Left lung (tissue), 10 donors: ENCODE results near the gene TP53I13. TPM values are rescaled to one million over a fixed set of nuclear protein-coding genes. Genes with fewer than 3 reads are reported as not detected.

Source experiments
- ATAC-seq: fragments of 200-7000 bp; cut with Tn5 transposase; one replicate; pipeline ENCODE4 v1.9.1; 2020; ENCODE audit warnings: moderate library complexity
- DNase-seq, 4 donors: peaks; one replicate each; pipeline ENCODE4 v3.0.0-alpha.2; 2013 to 2020
- H3K27ac ChIP-seq, 2 donors: fragments of 200-600 bp; sonication (generic) in 1 of 2; one replicate each; pipeline versions ENCODE4 v1.5.0 to v1.8.0; 2020 to 2021
- H3K27me3 ChIP-seq, 2 donors: fragments of 200-600 bp; sonication (generic) in 1 of 2; one replicate each; pipeline versions ENCODE4 v1.5.0 to v1.8.0; 2020 to 2021
- H3K36me3 ChIP-seq, 2 donors: fragments of 200-600 bp; sonication (generic) in 1 of 2; one replicate each; pipeline versions ENCODE4 v1.5.0 to v1.8.0; 2020 to 2021
- H3K4me1 ChIP-seq, 2 donors: fragments of 200-600 bp; one replicate each; pipeline ENCODE4 v1.8.0; 2021
- H3K4me3 ChIP-seq, 2 donors: fragments of 200-600 bp; sonication (generic) in 1 of 2; one replicate each; pipeline versions ENCODE4 v1.5.0 to v1.8.0; 2020 to 2021; ENCODE audit warnings: mild to moderate bottlenecking in 1 of 2
- H3K9me3 ChIP-seq, 2 donors: fragments of 200-600 bp; sonication (generic) in 1 of 2; one replicate each; pipeline versions ENCODE4 v1.5.0 to v1.8.0; 2020 to 2021
- intact Hi-C, 2 donors: fragments of 100-400 bp; cut with DNase I; formaldehyde crosslinking; loops; one replicate each; pipeline versions ENCODE4 v1.11.2 to v1.14.2; 2022
- polyA plus RNA-seq, 6 donors: library from polyadenylated mRNA; unstranded; fragments of 120-200 nt; gene quantifications; one replicate each; pipeline ENCODE4 v1.2.1, GENCODE V29; 2013; ENCODE audit not compliant: insufficient read length in 6 of 6
- total RNA-seq, 2 donors: library from RNA; stranded (reverse); fragmentation: NEBNext Ultra II Directional; extraction: Animal tissue kit (Norgen Biotek cat#: 25700); gene quantifications; one replicate each; pipeline ENCODE4 v1.2.1, GENCODE V29; 2021
- TF ChIP-seq, protein P1 (sequence below), 2 donors: fragments of 200-600 bp; sonication (generic) in 1 of 2; IDR thresholded peaks; one replicate each; pipeline versions ENCODE4 v1.5.0 to v1.8.0; 2021; ENCODE audit warnings: antibody characterized with exemption in 2 of 2
- donor health status: DM: no; HTN: yes; CAD: no.
- donor health status: DM: no; HTN: no; CAD: no.

TP53I13 gene
- total and polyA plus RNA-seq, 8 donors = 24.8 to 58.5 (median 32.5) TPM

GRCh38 chr17:29587591-29587990 lies 19.1 kb downstream of the TP53I13 start:
- DNase-seq (no peak), ATAC-seq (no peak)
- Histone ChIP-seq H3K9me3 (no peaks in the 10 kb centered on the region), H3K27me3 (peaks cover 0 to 25% of the 10 kb centered on the region in 2 donors), H3K27ac (peak overlapping the region in 1 of 2 donors; percentile 80), H3K36me3 (peaks cover 0 to 6% of the 10 kb centered on the region in 2 donors), H3K4me1 (peaks cover 41 to 87% of the 10 kb centered on the region in 2 donors), H3K4me3 (peak overlapping the region in 1 of 2 donors; percentile 77)
- TF ChIP-seq, protein P1, sequence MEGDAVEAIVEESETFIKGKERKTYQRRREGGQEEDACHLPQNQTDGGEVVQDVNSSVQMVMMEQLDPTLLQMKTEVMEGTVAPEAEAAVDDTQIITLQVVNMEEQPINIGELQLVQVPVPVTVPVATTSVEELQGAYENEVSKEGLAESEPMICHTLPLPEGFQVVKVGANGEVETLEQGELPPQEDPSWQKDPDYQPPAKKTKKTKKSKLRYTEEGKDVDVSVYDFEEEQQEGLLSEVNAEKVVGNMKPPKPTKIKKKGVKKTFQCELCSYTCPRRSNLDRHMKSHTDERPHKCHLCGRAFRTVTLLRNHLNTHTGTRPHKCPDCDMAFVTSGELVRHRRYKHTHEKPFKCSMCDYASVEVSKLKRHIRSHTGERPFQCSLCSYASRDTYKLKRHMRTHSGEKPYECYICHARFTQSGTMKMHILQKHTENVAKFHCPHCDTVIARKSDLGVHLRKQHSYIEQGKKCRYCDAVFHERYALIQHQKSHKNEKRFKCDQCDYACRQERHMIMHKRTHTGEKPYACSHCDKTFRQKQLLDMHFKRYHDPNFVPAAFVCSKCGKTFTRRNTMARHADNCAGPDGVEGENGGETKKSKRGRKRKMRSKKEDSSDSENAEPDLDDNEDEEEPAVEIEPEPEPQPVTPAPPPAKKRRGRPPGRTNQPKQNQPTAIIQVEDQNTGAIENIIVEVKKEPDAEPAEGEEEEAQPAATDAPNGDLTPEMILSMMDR (IDR thresholded peaks at IDR 0.05) = no peak
- intact Hi-C loops = no loop called here

DNA sequence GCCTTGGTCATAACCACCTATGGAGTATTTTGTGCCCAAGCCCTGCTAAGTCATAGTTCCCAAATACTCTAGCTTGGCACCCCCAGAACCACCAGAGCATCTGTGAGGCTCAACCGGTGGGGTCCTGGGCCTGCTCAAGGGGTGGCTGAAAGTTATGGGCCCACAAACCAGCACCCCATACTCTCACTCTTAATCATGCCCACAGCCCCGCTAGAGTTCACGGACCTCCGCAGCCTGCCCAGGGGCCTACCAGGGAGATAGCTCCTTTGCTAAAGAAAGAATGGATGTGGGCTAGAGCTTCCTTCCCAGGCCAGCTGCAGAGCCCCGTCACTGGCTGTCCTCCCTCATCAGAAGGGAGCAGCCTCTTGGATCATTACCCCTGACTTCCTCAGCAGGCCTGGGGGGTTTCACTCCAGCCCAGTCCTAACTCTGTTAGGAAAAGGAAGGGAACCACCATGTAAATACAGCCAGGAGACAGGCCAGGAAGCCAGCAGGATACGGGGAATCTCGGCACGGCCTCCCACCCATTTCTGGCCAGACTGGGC lies 19.6 kb downstream of the TP53I13 start:
- TF ChIP-seq, protein P1 (IDR thresholded peaks at IDR 0.05) = no peak
- H3K4me1 ChIP-seq = peaks cover 43 to 90% of the 10 kb centered on the region in 2 donors
- H3K27ac ChIP-seq = peak overlapping the region; percentile 41 to 80
- H3K27me3 ChIP-seq = peaks cover 0 to 28% of the 10 kb centered on the region in 2 donors
- peak overlapping the region; percentile 53 to 77 for H3K4me3 ChIP-seq
- ATAC-seq = no peak
- intact Hi-C loops = no loop called here
- DNase-seq = no peak
- H3K9me3 ChIP-seq = no peaks in the 10 kb centered on the region
- peaks cover 0 to under 1% of the 10 kb centered on the region in 2 donors for H3K36me3 ChIP-seq

DNA sequence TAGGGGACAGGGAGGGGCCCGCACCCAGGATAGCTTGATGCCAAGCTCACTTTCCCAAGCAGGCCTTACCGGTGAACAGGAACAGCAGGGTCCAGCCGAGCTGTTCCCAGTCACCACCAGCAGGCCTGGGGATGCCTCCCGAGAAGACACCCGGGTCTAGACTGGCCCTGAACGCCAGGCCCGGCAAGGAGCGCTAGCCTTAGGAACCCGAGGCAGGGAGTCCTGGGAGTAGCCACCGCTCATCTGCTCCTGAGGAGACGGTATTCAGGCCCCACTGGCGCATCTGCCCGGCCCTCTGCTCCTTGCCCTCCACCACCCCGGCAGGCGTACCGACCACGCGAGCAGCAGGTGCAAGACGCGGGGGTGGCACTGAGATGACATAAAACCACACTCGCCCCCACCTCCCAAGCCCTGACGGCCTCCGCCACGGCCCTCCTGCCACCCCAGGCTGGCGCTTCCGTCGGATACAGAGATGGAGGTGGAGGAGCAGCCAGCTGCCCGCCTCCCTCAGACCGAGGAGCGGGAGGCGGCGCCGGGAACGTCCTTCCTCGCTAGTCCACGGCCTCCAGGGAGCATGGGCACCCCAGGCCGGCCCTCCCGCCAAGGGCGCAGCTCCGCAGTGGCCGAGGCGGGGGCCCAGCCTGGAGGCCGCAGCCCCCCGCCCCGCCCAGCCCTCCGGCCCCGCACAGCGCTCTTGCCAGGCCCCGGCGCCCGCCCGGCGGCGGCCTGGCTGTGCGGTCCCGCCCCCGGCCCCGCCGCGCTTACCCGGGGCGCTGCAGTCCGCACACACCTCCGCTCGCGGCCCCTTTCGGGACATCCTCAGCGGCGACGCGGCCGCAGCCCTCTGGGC lies 20.3 kb downstream of the TP53I13 start:
- Histone ChIP-seq H3K4me3 (peak overlapping the region; percentile 53 to 77), H3K4me1 (peaks cover 43 to 87% of the 10 kb centered on the region in 2 donors), H3K27me3 (peaks cover 0 to 33% of the 10 kb centered on the region in 2 donors), H3K27ac (peak overlapping the region; percentile 41 to 80), H3K9me3 (no peaks in the 10 kb centered on the region), H3K36me3 (no peaks in the 10 kb centered on the region)
- DNase-seq (peak in 1 of 4 donors; percentile 88), ATAC-seq (no peak)
- intact Hi-C loops = no loop called here
- TF ChIP-seq, protein P1 (IDR thresholded peaks at IDR 0.05) = no peak

DNA sequence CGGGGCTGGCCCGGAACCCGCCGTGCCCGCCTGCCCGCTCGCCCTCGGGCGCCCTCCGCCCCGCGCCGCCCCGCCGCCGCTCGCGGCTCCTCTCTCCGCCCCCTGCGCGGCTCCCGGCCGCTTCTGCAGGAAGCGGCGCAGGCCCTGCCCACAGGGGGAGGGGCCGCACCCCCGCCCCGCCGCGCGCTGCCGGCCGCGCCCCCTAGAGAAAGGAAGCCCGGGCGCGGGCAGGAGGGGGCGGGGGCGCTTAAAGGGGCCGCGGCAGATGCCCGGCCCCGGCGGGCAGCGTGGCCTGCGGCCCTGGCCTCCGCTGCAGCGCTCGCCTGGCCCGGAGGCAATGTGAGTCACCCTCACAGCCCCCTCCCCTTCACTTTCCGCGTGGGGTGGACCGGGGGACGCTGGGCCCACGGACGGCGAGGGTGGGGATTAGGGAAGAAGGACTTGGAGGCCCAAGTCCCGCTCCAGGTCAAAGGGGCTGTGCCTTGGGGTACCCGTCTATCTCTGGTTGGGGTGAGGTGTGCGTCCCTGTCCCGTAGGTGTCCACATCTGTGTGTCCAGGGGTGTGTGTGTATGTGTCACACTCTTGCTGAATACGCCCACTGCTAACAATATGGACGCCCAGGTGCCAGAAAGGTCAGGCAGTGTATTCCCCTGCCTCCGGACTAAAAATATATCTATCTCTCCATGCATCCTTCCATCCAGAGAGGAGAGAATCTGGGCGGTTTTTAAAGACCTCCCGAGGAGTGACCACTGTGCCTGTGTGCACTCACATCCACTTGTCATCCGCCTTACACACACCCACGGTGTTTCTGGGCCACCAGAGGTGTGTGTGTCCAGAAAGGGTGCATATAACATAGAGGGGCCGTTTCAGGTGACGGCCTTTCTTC lies 21.3 kb downstream of the TP53I13 start, which contains the start of gene GIT1:
Gene GIT1 (minus strand): TSS at position 125 of the 887 bp plus-strand sequence. CDS start 270 bp downstream, outside the sequence.
- intact Hi-C loops = no loop called here
- TF ChIP-seq, protein P1 (IDR thresholded peaks at IDR 0.05) = no peak
- peak; percentile 86 to 98 (median 88) for DNase-seq

More for the DNA sequence above, 21.3 kb downstream of the TP53I13 start, which contains the start of gene GIT1:
- H3K36me3 ChIP-seq = no peaks in the 10 kb centered on the region
- H3K9me3 ChIP-seq = no peaks in the 10 kb centered on the region
- peak; percentile 77 for ATAC-seq
- H3K4me3 ChIP-seq = peak within 1 kb of the TSS; percentile 53 to 77
- H3K27me3 ChIP-seq = peaks cover 0 to 42% of the 10 kb centered on the region in 2 donors
- H3K27ac ChIP-seq = peak within 1 kb of the TSS; percentile 69 to 80
- peaks cover 40 to 85% of the 10 kb centered on the region in 2 donors for H3K4me1 ChIP-seq
